GM12875 (cell line): ENCODE results near the gene SAPCD1.
"Not testable (repeated sequence)": the region's sequence is repeated elsewhere in the genome, so short reads cannot be mapped to it uniquely, and the experiment has no call there.

Experiments
- H3K4me3 ChIP-seq: one replicate; pipeline ENCODE4 v1.5.1; 2011; ENCODE audit warnings: low read depth, low read length, control low read depth
- CTCF ChIP-seq: IDR thresholded peaks from 2 replicates; pipeline ENCODE4 v1.5.1; 2011; ENCODE audit warnings: low read depth, mild to moderate bottlenecking, control low read depth, inconsistent platforms, low read length, moderate library complexity, borderline replicate concordance; ENCODE audit not compliant: insufficient read depth

Gene SAPCD1

GRCh38 chr6:31797588-31797987 lies 35.1 kb downstream of the SAPCD1 start:
- H3K4me3 ChIP-seq: no peak overlapping the region

GRCh38 chr6:31799781-31800180 lies 37.3 kb downstream of the SAPCD1 start:
- H3K4me3 ChIP-seq: no peak overlapping the region
- TF ChIP-seq CTCF: no peak

More at GRCh38 chr6:31797588-31797987, 35.1 kb downstream of the SAPCD1 start:
- TF ChIP-seq CTCF: no peak

- H3K4me3 ChIP-seq: not testable (repeated sequence)
Observed at GRCh38 chr6:31801031-31801927, 38.8 kb downstream of the SAPCD1 start.

- no peak for TF ChIP-seq CTCF
- peak overlapping the region; percentile 77 for H3K4me3 ChIP-seq
Observed at GRCh38 chr6:31805939-31806469, 43.5 kb downstream of the SAPCD1 start.

GRCh38 chr6:31806470-31807272 lies 44.2 kb downstream of the SAPCD1 start, which contains the start of gene LSM2:
Gene LSM2, minus strand, starts transcription at chr6:31806966. Its CDS starts 209 bp downstream, at chr6:31806757.
- peak within 1 kb of the TSS; percentile 77 for H3K4me3 ChIP-seq
- TF ChIP-seq CTCF: peak; percentile 22; the same call in 1 of the 2 replicates

- not testable (repeated sequence) for H3K4me3 ChIP-seq
Observed at GRCh38 chr6:31808599-31808998, 46.1 kb downstream of the SAPCD1 start.

- TF ChIP-seq CTCF: no peak
- no peak overlapping the region for H3K4me3 ChIP-seq
Observed at GRCh38 chr6:31811645-31812044, 49.2 kb downstream of the SAPCD1 start.

GRCh38 chr6:31813465-31813849 lies 51.0 kb downstream of the SAPCD1 start:
- no peak overlapping the region for H3K4me3 ChIP-seq
- no peak for TF ChIP-seq CTCF
